Measurements from ENCODE around the gene IVNS1ABP. TPM values are rescaled to one million over a fixed set of nuclear protein-coding genes. Genes with fewer than 3 reads are reported as not detected.

Gene IVNS1ABP
- polyA plus RNA-seq, 2 of the 4 experiments (the other 2 are of a cell fraction): 71.4 to 72.0 TPM

GRCh38 chr1:185308126-185308525 lies 8.9 kb downstream of the IVNS1ABP start (continued):
- TF ChIP-seq USF2 (IDR thresholded peaks at IDR 0.05) (no peak), ZC3H11A (IDR thresholded peaks at IDR 0.05) (no peak), KDM1A (IDR thresholded peaks at IDR 0.05; ENCODE audit: low read depth) (no peak), REST (IDR thresholded peaks at IDR 0.05) (no peak), EHF (CRISPR knock-in tag; IDR thresholded peaks at IDR 0.05) (no peak), E2F6 (IDR thresholded peaks at IDR 0.05; ENCODE audit: borderline replicate concordance, low read depth) (no peak), JUNB (IDR thresholded peaks at IDR 0.05) (no peak)

GRCh38 chr1:185305419-185305818 lies 11.6 kb downstream of the IVNS1ABP start:
- Histone ChIP-seq H3K4me1 (no peaks in the 10 kb centered on the region), H3K9me3 (no peaks in the 10 kb centered on the region), H3K4me2 (no peak overlapping the region), H3K4me3 (no peak overlapping the region), H3K27ac (no peak overlapping the region)
- 95% methylated on average over 3 of the region's 3 CpGs for WGBS (ENCODE audit: missing lambda C conversion rate)
- ATAC-seq (no peak), DNase-seq (ENCODE audit: low read depth in 1 of 2, low spot score in 1 of 2) (no peak), FAIRE-seq (no peak)
- POLR2A ChIA-PET: no interaction called here
- CTCF ChIA-PET: interaction anchor here (1.3 to 1.5 kb wide), 2 partner anchors 13 to 375 kb away, joined by 3 to 6 read pairs; no protein-coding TSS in a partner anchor
- TF ChIP-seq NFE2L2 (conservative IDR thresholded peaks at IDR 0.05; ENCODE audit: low read length): no peak
- TF ChIP-seq REST (IDR thresholded peaks at IDR 0.05): no peak
- TF ChIP-seq CBX8 (IDR thresholded peaks at IDR 0.05): no peak
- no peak for TF ChIP-seq RARB (CRISPR knock-in tag; IDR thresholded peaks at IDR 0.05)
- no peak for TF ChIP-seq CHD2 (IDR thresholded peaks at IDR 0.05; ENCODE audit: low read length, partially characterized antibody)
- no peak for TF ChIP-seq CBX2 (IDR thresholded peaks at IDR 0.05; ENCODE audit: borderline replicate concordance, low read depth)
- no peak for TF ChIP-seq ZC3H11A (IDR thresholded peaks at IDR 0.05)

- no peak overlapping the region for H3K4me3 ChIP-seq
- WGBS (ENCODE audit: missing lambda C conversion rate): 92% methylated on average over 6 of the region's 6 CpGs
- no peak for FAIRE-seq
- H3K27ac ChIP-seq: no peak overlapping the region
- ATAC-seq: no peak
- H3K4me1 ChIP-seq: no peaks in the 10 kb centered on the region
- H3K9me3 ChIP-seq: no peaks in the 10 kb centered on the region
- no peak overlapping the region for H3K4me2 ChIP-seq
- CTCF ChIA-PET: interaction anchor here (0.6 to 0.9 kb wide), 2 partner anchors 154 to 370 kb away, joined by 3 read pairs; no protein-coding TSS in a partner anchor
- POLR2A ChIA-PET: no interaction called here
- DNase-seq (ENCODE audit: low read depth in 1 of 2, low spot score in 1 of 2): no peak
- TF ChIP-seq CHD2 (IDR thresholded peaks at IDR 0.05; ENCODE audit: low read length, partially characterized antibody): no peak
- TF ChIP-seq JUNB (IDR thresholded peaks at IDR 0.05): no peak
- no peak for TF ChIP-seq KDM1A (IDR thresholded peaks at IDR 0.05; ENCODE audit: low read depth)
- no peak for TF ChIP-seq EHF (CRISPR knock-in tag; IDR thresholded peaks at IDR 0.05)
- TF ChIP-seq HOXB5 (CRISPR knock-in tag; IDR thresholded peaks at IDR 0.05): no peak
These were observed 16.9 kb downstream of the IVNS1ABP start for GRCh38 chr1:185300152-185300551.
